ENCODE measurements around the gene NPRL2. TPM values are rescaled to one million over a fixed set of nuclear protein-coding genes. Genes with fewer than 3 reads are reported as not detected.

Gene NPRL2
- total and polyA plus RNA-seq, 2 of the 13 experiments (the other 11 are each of a cell fraction or from before 2014, with no cell fraction given), result 30.6 to 51.4 TPM

GRCh38 chr3:50303013-50303815 lies 47.4 kb downstream of the NPRL2 start, which contains the start of gene HYAL1 (continued):
- TF ChIP-seq POLR2AphosphoS2 (IDR thresholded peaks at IDR 0.05; ENCODE audit: low read depth, low read length), result no peak
- no peak for TF ChIP-seq DZIP1 (CRISPR knock-in tag; IDR thresholded peaks at IDR 0.05)
- TF ChIP-seq CERS6 (CRISPR knock-in tag; IDR thresholded peaks at IDR 0.05), result no peak
- TF ChIP-seq RBFOX2 (IDR thresholded peaks at IDR 0.05; ENCODE audit: low read depth, low read length), result peak; percentile 85
- no peak for TF ChIP-seq GLMP (CRISPR knock-in tag; IDR thresholded peaks at IDR 0.05; ENCODE audit: borderline replicate concordance)
- no peak for TF ChIP-seq KLF11 (CRISPR knock-in tag; IDR thresholded peaks at IDR 0.05)
- TF ChIP-seq ZNF646 (CRISPR knock-in tag; IDR thresholded peaks at IDR 0.05), result no peak
- TF ChIP-seq ZNF713 (CRISPR knock-in tag; IDR thresholded peaks at IDR 0.05), result peak; percentile 84; the same call in 1 of the 2 replicates
- TF ChIP-seq POGK (CRISPR knock-in tag; conservative IDR thresholded peaks at IDR 0.05), result peak; percentile 50; the same call in 1 of the 2 replicates
- no peak for TF ChIP-seq ZMYM3 (CRISPR knock-in tag; IDR thresholded peaks at IDR 0.05)
- TF ChIP-seq XBP1 (CRISPR knock-in tag; IDR thresholded peaks at IDR 0.05), result peak; percentile 23; the same call in 1 of the 2 replicates
- TF ChIP-seq ZNF577 (CRISPR knock-in tag; IDR thresholded peaks at IDR 0.05; ENCODE audit: borderline replicate concordance, low read depth), result no peak
- no peak for TF ChIP-seq NFIC (IDR thresholded peaks at IDR 0.05; ENCODE audit: low read length)
- TF ChIP-seq ZNF781 (CRISPR knock-in tag; IDR thresholded peaks at IDR 0.05; ENCODE audit: borderline replicate concordance, not compliant biosample characterization), result peak; percentile 50
- peak; percentile 99 for TF ChIP-seq POLR2AphosphoS5 (IDR thresholded peaks at IDR 0.05; ENCODE audit: low read depth, low read length)

All from HepG2 (cell line).